Left renal pelvis (tissue), 4 donors: ENCODE data around the gene CYP26C1. TPM values are rescaled to one million over a fixed set of nuclear protein-coding genes. Genes with fewer than 3 reads are reported as not detected.
"Not testable (repeated sequence)": the region's sequence is repeated elsewhere in the genome, so short reads cannot be mapped to it uniquely, and the experiment has no call there.

Experiments used
- DNase-seq, 4 donors: peaks; one replicate each; pipeline ENCODE4 v3.0.0-alpha.2; 2013; ENCODE audit warnings: low read depth in 4 of 4, low spot score in 3 of 4
- polyA plus RNA-seq, 4 donors: library from polyadenylated mRNA; unstranded; fragments of 120-200 nt; gene quantifications; one replicate each; pipeline ENCODE4 v1.2.1, GENCODE V29; 2013; ENCODE audit not compliant: insufficient read length in 4 of 4

The CYP26C1 gene
- polyA plus RNA-seq, 4 donors, result 0.06 TPM; not detected in 2

- no peak for DNase-seq
Measured at GRCh38 chr10:93075369-93076221, 15.0 kb downstream of the CYP26C1 start.

- no peak for DNase-seq
Measured at GRCh38 chr10:93076871-93077270, 16.3 kb downstream of the CYP26C1 start.

- no peak for DNase-seq
Measured at GRCh38 chr10:93077860-93078337, 17.3 kb downstream of the CYP26C1 start.

DNA sequence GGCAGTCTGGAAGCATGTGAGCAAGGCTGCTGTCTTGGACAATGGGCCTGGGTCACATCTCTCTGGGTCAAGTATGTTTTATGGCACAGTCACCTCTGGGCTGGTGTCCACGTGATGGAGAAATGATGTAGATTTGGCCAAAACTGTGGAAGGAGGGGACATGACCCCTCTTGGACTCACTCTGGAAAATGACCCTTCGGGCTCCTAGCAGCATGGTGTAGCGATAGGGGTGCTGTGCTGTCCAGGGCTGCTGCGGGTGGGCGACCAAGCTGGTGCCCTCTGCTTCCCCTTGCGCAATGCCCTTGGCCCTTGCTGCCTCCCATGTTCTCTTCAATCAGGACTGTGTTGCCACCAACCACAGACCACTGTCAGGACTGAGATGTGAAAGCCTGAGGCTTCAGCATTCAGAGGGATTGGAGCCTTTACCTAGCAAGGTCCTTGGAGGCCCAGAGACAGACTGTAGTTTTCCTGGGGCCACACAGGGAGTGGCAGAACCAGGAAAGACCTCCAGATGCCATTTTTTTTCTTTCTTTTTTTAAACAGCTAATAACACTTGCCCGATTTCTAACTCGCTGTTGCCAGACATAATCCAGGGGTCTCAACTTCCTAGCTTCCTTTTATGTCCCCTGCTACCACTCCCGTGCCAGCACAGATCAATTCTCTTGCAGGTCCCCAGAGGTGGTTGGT, 19.2 kb downstream of the CYP26C1 start:
- no peak for DNase-seq

DNA sequence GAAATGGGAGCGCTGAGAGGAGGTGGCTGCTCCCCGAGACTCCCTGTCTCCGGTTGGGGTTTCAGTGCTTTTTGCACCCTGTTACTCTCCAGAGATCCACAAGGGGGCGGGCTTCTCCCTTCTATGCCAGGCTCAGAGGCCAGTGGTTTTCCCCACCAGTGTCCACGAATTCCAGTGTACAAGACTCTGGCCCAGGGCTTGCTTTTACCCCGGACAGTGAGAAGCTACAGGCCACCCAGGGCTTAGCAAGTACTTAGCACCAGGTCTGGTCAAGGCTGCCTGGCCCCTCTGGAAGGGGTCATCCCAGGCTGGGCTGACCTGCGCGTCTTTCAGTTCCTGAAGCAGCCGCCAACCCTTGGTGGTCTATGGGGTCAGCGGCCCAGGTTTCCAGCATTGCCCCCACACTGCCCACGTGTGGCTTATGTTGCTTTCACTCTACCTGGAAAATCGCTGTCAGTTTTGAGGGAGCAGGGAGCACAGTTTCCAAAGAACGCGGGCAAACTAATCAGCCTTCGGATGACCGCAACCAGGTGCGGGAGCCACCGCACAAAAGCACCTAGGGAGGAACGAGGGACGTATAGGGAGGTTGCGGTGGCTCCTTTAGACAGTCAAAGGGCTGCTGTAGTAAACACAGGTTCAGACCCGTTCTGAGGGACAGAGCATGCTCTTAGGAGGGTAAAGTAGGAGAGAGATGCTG, 19.9 kb downstream of the CYP26C1 start:
- DNase-seq, result no peak

DNA sequence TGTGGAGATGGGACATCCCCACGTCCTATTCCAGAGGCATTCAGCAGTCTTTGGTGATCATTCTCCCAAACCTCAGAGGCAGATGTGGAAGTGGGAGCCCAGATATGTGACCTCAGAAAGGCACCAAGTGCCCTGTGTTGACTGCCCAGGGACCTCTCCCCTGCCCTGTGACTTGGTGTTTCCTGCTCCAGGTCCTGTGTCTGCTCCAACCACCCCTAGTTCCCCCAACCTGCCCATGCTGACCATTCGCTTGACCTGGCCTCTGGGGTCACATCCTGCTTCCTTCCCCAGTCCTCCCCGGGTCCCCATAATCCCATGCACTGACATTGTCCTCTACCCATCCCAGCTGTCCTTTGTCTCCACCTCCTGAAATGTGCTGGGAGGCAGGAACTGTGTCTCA, 20.7 kb downstream of the CYP26C1 start:
- no peak for DNase-seq

GRCh38 chr10:93081834-93082233, 21.2 kb downstream of the CYP26C1 start:
- no peak for DNase-seq

GRCh38 chr10:93083743-93084539, 23.3 kb downstream of the CYP26C1 start:
- no peak for DNase-seq

DNA sequence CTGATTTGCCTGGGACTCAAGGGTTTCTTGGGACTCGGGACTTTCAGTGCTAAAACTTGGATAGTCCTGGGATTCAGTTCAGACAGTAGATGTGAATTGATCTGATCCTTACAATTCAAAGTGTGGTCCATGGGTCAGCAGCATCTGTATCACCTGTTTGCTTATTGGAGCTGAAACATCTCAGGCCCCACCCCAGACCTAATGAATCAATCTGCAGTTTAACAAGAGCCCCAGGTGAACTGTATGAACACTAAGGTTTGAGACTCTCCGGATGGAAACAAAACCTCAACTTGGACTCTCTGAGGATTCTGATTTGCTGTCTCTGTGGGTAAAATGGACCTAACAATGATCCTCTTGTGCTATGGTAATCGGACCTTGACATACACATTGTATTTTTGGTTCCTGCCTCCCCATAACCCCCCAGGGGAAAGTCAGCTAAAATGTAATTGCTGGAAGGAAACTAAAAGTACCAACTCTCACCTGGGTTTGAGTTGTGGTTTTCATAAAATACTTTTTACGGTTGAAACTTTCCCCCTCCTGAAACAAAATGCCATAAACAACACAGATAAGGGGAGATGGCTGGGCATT, 24.8 kb downstream of the CYP26C1 start:
- DNase-seq, result no peak

DNA sequence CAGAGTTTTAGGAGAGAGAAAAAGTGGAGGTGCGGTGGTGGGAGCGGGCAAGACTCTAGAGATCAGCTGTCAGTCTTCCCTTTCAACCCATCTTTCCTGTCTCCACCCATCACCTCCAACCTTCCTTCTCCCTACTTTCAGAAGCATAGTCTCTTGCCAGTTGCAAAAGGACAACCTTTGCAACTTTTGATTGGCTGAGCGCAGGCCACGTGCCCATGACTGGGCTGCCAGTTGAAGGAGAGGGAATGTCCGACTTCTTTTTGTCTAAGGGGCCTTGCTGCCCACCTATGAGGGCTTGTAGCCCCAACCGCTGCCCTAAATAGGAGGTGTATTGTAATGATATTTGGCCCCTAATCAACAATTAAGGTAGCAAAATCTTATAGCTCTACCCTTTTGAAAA, 25.7 kb downstream of the CYP26C1 start:
- no peak for DNase-seq

- no peak for DNase-seq
Measured at GRCh38 chr10:93087846-93088245, 27.2 kb downstream of the CYP26C1 start.

DNA sequence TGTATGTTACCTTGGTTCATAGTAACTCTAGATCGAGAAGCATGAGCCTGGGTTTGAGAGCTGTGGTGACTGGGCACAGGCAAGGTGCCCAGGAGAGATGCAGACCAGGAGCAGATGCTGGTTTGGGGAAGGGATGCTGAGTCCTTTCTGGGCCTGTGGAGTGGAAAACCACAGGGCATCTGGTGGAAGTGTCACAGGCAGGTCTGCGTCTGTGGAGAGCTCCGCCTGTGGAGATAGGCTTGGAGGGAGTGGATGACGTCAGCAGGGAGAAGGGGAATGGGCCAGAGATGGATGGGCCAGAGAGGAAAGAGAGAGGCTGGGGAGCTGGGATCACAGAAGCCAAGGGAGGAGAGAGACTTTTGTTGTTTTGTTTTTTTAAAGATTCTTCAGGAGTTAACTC, 27.9 kb downstream of the CYP26C1 start:
- no peak for DNase-seq

DNA sequence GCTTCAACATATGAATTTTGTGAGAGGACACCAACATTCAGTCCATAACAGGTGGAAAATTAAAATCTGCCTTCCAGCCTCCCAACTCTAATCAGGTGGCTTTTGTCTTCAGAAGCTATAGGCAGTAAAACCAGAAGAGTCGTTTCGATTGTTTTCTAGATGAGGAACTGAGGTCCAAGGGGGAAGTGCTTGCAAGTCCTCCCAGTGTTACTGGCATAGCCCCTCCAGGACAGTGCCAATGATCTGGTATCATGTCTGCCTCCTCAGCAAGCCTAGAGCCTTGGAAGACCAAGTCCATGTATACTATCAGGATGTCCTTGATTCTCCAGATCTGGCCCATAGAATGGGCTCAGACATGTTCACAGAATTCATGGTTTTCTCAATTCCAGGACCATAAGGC, 30.0 kb downstream of the CYP26C1 start:
- DNase-seq, result no peak

GRCh38 chr10:93091960-93092359, 31.4 kb downstream of the CYP26C1 start:
- DNase-seq, result no peak

DNA sequence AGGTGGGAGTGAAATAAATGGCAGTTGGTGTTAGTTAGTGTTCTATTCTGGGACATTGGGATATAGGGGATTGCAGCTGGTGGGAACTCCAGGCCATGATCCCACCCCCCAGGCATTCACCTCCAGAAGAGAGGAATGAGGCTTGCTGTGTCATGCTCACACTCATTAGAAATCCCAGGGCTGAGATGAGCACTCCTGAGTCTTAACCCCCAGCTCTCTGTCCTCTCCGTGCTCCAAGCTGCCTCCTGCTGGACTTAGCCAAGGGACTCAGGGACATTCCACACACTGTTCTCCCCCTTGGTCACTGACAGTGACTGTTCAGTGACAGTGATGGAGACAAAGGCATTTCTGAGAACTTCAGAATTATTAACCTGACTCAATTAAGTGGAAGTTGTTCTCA, 34.6 kb downstream of the CYP26C1 start:
- no peak for DNase-seq

- no peak for DNase-seq
Measured at GRCh38 chr10:93096901-93097300, 36.3 kb downstream of the CYP26C1 start.

DNA sequence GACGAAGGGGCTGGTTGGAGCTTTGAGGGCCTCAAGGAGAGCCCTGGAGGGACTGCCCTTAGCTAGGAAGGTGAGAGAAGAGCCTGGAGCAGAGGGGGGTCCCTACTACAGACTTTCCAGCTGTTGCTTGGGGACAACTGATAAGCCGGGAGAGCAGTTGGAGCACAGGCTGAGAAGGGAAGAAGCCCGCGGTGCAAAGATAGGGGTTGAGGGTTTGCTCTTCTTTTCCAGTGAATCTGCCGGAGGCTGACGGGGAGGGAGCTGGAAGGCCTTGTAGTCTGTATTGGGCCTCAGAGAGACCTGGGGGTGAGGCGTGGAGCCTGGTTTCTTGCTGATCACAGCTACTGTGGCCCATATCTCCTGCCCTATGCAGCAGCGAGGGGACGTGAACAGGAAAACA, 36.8 kb downstream of the CYP26C1 start:
- DNase-seq, result no peak

GRCh38 chr10:93098816-93099215, 38.2 kb downstream of the CYP26C1 start:
- DNase-seq, result no peak

GRCh38 chr10:93099670-93100069, 39.1 kb downstream of the CYP26C1 start:
- DNase-seq, result no peak

GRCh38 chr10:93101148-93101547, 40.5 kb downstream of the CYP26C1 start:
- not testable (repeated sequence) for DNase-seq
